ENCODE measurements around the gene GATAD2A.
"Not testable (repeated sequence)": the region's sequence is repeated elsewhere in the genome, so short reads cannot be mapped to it uniquely, and the experiment has no call there.

The GATAD2A gene, protein sequence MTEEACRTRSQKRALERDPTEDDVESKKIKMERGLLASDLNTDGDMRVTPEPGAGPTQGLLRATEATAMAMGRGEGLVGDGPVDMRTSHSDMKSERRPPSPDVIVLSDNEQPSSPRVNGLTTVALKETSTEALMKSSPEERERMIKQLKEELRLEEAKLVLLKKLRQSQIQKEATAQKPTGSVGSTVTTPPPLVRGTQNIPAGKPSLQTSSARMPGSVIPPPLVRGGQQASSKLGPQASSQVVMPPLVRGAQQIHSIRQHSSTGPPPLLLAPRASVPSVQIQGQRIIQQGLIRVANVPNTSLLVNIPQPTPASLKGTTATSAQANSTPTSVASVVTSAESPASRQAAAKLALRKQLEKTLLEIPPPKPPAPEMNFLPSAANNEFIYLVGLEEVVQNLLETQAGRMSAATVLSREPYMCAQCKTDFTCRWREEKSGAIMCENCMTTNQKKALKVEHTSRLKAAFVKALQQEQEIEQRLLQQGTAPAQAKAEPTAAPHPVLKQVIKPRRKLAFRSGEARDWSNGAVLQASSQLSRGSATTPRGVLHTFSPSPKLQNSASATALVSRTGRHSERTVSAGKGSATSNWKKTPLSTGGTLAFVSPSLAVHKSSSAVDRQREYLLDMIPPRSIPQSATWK

DNA sequence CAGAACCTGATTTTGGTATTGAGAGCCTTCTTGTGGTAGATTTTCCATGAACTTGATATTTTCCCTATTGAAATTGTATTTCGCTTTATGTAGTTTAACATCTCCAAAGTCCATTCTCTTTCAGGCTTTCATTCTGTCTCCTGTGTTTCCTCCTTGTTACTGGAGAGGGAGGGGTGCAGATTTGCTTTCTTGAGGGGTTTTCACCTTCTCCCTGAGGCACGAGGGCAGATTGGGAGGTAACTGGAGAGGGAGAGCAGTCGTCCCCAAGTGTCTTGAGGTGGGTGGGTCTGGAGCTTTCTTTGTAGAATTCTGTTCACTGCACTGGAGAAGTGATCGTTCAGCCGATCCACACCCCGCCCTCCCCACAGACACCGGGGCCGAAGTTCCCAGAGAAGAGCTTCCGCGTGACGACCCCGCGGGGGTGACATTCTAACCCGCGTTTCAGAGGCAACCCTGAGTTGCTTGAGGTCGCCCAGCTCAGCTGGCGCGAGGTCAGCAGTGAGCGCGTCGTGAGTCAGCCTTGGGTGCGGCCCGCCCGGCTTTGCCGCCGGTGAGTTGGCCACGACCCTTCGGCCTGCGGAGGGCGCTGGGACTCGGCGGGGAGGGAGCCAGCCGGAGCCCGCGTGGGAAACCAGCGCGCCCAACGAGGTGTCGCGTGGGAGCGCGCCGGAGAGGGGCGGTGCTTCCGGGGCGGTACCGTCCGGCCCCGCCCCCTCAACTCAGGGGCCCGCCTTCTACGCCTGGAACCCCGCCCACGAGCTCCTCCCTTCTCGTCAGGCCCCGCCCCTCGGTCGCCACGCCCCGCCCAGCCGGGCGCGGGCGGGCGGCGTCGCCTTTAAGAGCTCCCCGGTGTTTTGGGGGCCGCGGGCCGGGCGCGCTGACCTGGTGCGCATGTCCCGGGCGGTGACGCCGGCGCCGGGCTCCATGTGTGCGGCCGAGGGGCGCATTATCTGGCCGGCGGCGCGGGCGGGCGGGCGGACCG, at the start of gene GATAD2A:
TSS of gene GATAD2A (plus strand) at position 797 of the 982 bp plus-strand sequence. CDS start 59,671 bp downstream, outside the sequence.
- DNase-seq = peak; percentile 97

DNA sequence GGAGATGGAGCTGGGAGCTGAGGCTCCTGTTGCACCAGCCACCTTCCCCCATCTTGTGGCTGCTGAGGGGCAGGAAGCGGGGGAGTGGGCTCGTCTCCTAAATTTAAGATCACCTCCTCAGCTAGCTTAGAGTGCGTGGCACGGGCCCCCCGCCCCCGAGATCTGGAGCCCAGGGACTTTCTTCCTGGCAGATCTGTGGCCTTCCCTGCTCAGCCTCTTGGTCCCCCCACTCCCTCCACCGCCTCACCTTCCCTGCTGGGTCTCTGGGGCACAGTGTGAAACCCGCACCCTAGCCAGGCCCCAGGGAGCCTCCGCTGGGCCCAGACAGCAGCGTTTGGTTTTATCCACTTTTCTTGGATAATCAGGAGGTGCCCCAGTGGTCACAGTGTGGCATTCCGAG, 49.0 kb upstream of the GATAD2A start:
- DNase-seq = no peak

DNA sequence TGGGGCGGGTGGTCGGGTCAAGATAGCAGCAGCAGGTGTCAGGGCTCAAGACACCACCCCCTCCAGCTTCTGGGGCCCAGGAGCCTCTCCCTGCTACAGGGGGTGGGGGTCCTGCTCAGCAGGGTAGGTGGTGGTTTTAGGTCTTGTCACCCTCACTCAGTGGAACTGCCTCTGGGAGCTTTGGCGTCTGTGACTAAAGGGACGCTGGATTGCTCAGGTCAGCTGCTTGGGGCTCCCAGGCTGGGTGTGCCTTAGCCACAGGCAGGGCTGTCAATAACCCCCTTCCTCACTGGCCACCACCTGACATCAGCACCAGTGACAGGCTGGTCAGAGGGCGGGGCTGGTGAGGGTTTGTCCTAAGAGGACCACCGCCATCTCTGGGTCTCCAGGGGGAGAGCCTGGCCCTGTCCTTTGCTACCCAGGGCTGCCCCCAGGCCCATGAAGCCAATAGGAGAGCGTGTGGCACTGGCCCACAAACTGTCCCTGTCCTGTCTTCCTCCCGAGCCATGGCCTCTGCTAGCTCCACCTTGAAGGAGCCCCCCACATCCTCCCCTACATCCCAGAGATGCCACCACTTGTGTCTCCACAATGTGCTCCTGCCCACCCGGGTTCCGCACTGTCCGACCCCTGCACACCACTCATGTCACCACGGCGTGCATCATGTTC, 48.4 kb upstream of the GATAD2A start:
- no peak for DNase-seq

DNA sequence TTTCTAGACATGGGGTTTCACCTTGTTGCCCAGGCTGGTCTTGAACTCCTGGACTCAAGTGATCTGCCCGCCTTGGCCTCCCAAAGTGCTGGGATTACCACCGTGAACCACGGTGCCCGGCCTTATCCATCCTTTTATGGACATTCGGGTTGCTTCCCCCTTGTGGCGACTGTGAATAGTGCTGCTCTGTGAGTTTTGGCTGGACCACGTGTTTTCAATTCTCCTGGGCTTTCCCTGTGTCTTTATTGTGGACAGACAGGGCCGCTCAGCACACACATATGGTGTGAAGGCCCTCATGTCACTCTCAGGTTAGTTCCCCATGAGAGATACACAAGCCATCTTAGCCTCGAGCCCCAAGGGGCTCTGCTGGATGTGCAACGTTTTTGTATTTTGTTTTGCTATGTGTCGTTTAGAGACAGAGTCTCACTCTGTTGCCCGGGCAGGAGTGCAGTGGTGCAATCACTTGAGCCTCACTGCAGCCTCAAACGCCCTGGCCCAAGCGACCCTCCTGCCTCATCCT, 44.3 kb upstream of the GATAD2A start:
- peak; percentile 81 for DNase-seq

DNA sequence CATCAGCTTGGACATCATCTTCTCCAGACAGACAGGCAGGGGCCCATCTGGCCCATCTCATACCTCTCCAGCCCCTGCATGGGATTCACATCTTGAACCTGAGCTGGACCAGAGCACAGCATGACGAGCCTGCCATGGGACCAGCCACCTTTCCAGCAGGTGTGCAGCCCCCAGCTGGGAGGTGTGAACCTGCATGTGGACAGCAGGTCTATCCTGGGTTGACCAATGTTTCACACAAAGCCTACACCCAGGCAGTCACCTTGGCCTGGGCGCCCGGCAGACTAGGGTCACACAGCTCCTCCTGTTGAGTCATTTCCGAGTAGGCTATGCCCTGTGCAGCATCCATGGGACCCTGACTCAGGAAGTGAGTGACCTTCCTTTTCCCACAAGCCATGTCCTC, 43.4 kb upstream of the GATAD2A start:
- no peak for DNase-seq

DNA sequence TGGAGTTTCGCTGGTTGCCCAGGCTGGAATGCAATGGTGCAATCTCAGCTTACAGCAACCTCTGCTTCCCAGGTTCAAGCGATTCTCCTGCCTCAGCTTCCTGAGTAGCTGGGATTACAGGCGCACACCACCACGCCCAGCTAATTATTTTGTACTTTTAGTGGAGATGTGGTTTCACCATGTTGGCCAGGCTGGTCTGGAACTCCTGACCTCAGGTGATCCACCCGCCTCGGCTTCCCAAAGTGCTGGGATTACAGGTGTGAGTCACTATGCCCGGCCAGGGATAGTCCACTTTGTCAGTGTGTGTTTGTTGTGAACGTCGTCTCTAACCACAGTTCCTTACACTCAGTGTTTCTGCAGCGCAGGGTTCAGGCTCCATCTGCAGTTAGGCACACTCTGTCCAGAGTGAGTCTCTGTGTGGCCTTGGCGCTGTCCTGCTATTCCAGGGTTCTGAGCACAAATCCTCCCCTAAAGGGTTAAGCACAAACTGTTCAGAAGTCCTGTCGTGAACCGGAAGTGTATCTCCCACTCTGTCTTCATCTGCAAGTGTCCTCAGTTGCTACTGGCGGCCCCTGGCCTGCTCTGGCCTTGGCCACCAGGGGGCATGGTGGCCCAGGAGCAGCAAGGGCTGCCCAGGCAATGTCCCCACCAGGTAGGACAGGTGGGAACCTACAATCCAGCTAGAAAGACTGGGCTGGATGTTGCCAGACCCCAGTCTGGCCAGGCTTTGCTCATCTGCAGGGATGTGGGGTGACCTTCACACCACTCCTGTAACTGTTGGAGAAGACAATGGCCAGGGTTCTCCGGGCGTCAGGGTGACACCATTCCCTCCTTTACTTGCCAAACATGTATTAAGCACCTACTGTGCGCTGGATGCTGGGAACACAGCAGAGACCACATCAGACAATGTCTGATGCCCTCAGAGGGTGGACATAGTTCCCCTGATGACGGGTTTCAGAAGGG, 38.8 kb upstream of the GATAD2A start:
- peak; percentile 81 for DNase-seq

DNA sequence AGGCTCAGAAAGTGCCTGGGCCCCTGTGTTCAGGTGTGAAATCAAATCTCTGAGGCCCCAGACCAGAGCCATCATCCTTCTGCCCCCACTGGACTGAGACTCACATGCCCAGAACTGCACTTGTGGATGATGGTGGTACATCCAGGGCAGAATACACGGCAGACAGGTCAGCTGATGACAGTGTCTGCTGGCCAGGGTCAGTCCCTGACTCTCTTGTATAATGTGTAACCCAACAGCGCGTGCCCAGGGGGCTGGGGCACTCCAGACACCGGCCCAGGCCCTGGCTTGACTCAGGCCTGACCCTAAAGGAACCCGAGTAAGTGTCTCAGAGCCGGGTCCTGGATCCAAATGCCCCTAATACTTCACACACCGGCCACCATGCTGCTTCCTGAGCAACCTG, 37.4 kb upstream of the GATAD2A start:
- no peak for DNase-seq

DNA sequence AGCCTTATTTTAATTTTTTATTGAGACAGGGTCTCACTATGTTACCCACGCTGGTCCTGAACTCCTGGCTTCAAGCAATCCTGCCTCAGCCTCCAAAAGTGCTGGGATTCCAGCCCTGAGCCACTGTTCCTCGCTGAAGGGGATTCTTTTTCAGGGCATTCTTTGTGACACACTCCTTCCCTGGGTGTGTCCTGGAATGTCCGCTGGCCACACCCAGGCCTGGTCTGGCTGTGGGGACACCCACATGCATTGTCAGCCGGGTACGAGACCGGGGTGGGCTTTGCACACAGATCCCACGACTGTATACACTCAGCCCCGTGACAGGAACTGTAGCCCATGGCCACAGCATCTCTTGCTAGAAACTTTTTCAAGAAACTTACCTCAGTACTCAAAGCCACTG, 34.4 kb upstream of the GATAD2A start:
- DNase-seq = no peak

DNA sequence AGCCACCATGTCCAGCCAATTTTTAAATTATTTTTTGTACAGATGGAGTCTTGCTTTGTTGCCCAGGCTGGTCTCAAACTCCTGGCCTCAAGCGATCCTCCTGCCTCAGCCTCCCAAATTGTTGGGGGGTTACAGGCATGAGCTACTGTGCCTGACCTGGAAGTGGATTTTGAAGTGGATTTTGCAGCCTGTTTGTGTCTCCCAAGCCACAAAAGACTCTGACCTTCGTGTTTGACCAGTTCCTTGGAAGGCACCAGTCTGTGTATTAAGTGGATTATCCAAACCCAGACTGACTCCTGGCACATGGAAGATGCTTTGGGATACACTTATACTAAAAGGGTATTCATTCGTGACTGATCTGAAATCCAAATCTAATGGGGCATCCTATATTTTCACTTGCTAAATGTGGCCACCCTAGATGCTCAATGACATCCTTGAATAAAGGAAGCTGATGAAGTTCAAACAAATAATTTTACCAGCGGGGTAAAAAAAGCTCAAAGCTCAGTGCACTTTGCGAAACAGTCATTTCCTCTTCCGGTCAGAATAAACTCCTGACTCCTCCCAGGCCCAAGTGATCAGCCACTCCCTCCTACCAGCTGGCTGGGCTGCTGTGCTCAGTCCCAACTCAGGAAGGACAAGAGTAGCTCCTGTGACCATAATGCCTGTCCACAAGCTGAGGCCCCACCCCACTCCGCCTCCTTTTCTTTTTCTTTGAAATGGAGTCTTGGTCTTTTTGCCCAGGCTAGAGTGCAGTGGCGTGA, 32.6 kb upstream of the GATAD2A start:
- DNase-seq = peak; percentile 90

DNA sequence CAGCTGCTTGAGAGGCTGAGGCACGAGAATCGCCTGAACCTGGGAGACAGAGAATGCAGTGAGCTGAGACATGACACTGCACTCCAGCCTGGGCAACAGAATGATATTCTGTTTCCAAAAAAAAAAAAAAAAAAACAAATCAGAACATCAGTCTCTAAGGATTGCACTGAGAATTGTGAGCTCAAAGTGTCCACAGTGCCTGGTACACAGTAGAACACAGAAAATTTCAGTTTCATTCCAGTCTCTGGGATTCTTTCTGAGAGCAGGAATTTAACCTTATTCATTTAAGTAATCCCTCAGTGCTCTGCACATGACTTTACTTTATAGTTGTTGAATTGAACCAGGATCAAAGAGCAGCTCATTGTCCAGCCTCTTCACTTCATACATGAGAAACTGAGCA, 25.9 kb upstream of the GATAD2A start:
- no peak for DNase-seq

DNA sequence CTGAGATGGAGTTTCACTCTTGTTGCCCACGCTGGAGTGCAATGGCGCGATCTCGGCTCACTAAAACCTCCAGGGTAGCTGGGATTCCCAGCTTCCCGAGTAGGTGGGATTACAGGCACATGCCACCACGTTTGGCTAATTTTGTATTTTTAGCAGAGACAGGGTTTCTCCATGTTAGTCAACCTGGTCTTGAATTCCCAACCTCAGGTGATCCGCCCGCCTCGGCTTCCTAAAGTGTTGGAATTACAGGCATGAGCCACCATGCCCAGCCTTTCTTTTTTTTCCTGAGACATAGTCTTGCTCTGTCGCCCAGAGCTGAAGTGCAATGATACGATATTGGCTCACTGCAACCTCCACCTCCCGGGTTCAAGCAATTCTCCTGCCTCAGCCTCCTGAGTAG, 25.2 kb upstream of the GATAD2A start:
- DNase-seq = not testable (repeated sequence)

DNA sequence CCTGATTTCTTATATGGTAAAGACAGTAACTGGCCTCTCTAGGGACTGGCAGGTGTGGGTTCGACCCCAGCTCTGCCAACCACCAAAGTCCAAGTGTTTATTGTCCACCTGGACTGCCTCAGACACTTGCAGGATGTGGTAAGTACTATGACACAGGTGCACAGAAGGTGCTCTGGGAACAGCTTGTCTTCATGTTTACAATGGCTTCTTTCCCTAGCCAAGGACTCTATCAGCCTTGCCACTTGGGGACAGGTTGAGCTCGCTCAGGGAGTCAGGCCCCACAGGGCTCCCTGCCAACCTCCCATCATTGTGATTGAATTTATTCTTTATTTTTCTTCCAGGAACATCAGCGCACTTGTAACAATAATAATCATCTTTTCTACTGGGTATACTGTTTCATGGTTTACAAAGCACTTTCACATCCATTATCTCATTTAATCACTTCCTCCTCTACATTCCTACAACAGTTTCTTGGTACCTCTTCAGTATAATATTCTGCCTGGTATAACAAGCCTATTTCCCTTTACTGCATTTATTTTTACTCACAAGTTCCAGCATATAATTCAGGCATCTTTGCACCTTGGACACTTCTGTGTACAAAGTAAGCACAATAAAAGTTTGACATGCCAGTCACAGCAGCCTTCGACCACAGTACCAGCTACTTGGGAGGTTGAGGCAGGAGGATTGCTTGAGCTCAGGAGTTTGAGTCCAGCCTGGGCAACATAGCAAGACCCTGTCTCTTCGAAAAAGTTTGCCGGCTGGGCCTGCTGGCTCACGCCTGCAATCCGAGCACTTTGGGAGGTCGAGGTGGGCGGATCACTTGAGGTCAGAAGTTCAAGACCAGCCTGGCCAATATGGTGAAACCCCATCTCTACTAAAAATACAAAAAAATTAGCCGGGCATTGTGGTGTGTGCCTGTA, 24.2 kb upstream of the GATAD2A start:
- DNase-seq = peak; percentile 42

DNA sequence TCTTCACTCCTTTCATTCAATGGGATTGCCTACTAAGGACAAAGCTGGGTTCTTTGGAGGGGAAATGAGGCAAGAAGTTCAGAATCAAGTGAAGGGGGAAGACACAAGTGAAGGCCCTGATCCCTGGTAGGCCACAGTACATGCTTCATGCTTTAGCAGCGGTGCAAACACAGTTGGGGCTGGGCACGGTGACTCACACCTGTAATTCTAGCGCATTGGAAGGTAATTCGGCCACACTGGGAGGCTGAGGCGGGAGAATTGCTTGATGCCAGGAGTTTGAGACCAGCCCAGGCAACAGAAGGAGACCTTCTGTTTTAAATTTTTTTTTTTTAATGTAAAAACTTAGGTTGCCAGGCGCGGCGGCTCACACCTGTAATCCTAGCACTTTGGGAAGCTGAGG, 23.4 kb upstream of the GATAD2A start:
- no peak for DNase-seq

DNA sequence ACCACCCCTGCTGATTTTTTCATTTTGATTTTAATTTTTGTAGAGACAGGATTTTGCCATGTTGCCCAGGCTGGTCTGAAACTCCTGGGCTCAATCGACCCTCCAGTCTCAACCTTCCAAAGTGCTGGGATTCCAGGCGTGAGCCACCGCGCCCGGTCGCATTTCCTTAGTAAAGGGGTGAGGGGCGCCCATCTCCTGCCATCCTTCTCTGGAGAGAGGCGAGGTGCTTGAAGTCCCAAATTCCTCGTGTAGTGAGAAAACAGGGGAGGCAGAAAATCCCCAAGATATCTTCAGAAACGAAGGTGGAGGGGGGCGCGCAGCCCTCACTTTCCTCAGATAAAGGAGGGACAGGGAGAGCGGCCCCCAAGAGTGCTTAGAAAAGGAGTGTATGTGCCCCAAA, 21.0 kb upstream of the GATAD2A start:
- DNase-seq = no peak

DNA sequence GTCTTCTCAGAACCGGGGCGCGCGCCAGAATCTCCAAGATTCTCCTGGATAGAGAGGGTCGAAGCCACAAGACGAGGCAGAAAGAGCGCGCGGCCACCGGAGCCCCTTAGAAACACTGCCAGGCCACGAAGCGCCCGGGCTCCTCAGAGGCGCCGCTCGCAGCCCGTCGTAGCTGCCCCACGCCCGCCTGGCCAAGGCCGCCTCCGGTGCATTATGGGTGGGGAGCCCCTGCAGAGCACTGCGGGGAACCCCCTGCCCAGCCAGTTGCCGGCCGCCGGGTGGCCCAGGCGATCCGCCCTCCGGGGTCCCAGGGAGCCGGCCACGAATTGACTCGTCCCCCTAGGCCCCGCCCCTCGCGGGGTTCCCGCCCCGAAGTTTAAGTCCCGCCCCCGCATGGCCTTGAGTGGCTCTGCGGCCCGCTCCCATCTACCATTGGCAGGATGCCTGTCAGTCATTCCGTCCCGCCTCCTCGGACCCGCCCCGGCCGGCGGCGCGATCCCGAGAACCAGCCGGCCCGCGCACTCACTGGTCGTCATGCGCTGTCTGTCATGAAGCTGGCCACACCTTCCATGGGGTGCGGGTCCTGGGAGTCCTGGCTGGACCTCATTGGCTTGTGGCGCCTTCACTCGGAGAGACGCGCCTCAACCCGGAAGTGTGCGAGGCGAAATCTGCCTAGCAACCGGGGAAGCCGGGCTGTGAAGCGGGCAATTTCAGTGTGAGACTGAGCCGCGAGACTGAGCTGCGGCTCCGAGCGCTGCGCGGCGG, 20.2 kb upstream of the GATAD2A start:
- peak; percentile 100 for DNase-seq

DNA sequence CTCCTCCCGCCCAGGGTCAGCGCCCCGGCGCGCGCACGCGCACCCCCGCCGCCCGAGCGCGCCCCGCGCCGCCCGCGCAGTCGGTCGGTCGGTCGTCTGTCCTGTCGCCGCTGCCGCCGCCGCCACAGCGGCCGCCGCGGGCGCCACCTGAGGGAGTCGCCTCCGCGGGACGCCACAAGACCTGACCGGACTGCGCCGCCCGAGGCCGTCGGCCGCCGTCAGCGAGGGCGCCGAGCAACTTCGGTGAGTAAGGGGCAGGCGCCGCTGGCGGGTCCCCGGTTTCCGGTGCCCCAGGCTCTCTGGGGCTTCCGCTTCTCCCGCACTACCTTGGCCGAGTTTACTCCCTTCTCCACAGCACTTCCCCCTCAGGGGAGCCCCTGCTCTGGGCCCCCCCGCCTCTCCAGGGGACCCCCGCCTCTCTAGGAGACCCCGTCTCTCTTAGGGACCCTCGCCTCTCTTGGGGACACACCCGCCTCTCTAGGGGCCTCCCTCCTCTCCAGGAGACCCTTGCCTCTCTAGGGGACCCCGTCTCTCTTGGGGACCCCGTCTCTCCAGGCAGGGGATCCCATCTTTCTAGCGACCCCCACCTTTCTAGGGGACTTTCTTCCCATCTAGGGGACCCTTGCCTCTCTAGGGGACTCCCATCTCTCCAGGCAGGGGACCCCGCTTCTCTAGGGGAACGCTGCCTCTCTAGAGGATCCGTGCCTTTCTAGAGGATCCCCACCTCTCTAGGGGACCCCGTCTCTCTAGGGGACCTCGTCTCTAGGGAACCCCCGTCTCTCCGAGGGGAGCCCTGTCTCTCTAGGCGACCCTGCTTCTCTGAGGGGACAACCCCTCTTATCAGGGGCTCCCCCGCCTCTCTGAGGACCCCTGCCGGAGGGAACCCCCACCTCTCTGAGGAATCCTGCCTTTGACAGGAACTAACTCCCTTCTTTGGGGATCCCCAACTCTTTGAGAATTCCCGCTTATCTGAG, 19.3 kb upstream of the GATAD2A start:
- peak; percentile 64 for DNase-seq

DNA sequence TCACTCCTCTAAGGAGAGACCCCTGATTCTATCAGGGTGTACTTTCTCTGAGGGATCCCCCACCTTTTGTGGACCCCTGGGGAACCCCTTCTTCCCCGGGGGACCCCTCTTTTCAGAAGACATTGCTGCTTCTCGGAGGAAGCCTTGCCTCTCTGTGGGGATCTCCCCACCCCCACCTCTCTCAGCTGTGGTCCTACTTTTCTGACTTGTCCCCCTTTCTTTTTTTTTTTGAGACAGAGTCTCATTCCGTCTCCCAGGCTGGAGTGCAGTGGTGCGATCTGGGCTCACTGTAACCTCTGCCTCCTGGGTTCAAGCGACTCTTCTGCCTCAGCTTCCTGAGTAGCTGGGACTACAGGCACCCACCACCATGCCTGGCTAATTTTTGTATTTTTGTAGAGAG, 18.4 kb upstream of the GATAD2A start:
- DNase-seq = no peak
